OCI-LY3 (cell line): ENCODE results near the gene ZNF417.

Experiments
- H2AFZ ChIP-seq: fragments of 200-600, 300-600 bp; shearing (Covaris generic); 2 replicates; pipeline ENCODE4 v1.6.0; 2014; ENCODE audit warnings: antibody characterized with exemption, low read depth, low read length
- H3K27ac ChIP-seq: fragments of 200-600, 300-600 bp; sonication (generic); 2 replicates; pipeline ENCODE4 v1.5.1; 2014; ENCODE audit warnings: mild to moderate bottlenecking, low read length, moderate library complexity, mixed read lengths
- H3K27me3 ChIP-seq: fragments of 200-600, 300-600 bp; sonication (generic); 2 replicates; pipeline ENCODE4 v1.6.1; 2014; ENCODE audit warnings: low read depth, low read length, mixed read lengths
- H3K36me3 ChIP-seq: fragments of 200-600, 300-600 bp; sonication (generic); replicated peaks from 2 replicates; pipeline ENCODE3; 2014; ENCODE audit warnings: low read depth, low read length, mixed read lengths
- H3K4me1 ChIP-seq: fragments of 300-600, 200-600 bp; sonication (generic); 2 replicates; pipeline ENCODE4 v1.6.1; 2014; ENCODE audit warnings: low read length, mixed read lengths
- H3K4me2 ChIP-seq: fragments of 200-600, 300-600 bp; sonication (generic); 2 replicates; pipeline ENCODE4 v1.6.1; 2014; ENCODE audit warnings: low read length, mixed read lengths
- H3K4me3 ChIP-seq: fragments of 300-600, 200-600 bp; sonication (generic); 2 replicates; pipeline ENCODE4 v1.5.1; 2014; ENCODE audit warnings: antibody characterized with exemption, mild to moderate bottlenecking, low read length, moderate library complexity
- H3K79me2 ChIP-seq: fragments of 300-600, 200-600 bp; shearing (Covaris generic); 2 replicates; pipeline ENCODE4 v1.6.1; 2014; ENCODE audit warnings: mild to moderate bottlenecking, low read length, mixed read lengths
- H3K9ac ChIP-seq: fragments of 300-600, 200-600 bp; shearing (Covaris generic); 2 replicates; pipeline ENCODE4 v1.6.0; 2014; ENCODE audit warnings: mild to moderate bottlenecking, low read length, moderate library complexity
- H3K9me3 ChIP-seq: fragments of 200-600, 300-600 bp; shearing (Covaris generic); 2 replicates; pipeline ENCODE4 v1.6.1; 2014; ENCODE audit warnings: low read length, mixed read lengths; ENCODE audit not compliant: insufficient read depth
- H4K20me1 ChIP-seq: fragments of 200-600, 300-600 bp; sonication (generic); 2 replicates; pipeline ENCODE4 v1.6.1; 2016; ENCODE audit warnings: low read length, mixed read lengths; ENCODE audit not compliant: insufficient read depth
- EZH2phosphoT487 ChIP-seq: fragments of 200-600 bp; shearing (Covaris generic); IDR thresholded peaks from 2 replicates; pipeline ENCODE4 v1.6.1; 2018; ENCODE audit warnings: antibody characterized with exemption, mixed run types, low read depth
- TF ChIP-seq, protein P1 (sequence below): fragments of 200-600, 300-600 bp; sonication (generic); IDR thresholded peaks from 2 replicates; pipeline ENCODE4 v1.5.1; 2014; ENCODE audit warnings: antibody characterized with exemption, low read length, low read depth

Gene ZNF417

DNA sequence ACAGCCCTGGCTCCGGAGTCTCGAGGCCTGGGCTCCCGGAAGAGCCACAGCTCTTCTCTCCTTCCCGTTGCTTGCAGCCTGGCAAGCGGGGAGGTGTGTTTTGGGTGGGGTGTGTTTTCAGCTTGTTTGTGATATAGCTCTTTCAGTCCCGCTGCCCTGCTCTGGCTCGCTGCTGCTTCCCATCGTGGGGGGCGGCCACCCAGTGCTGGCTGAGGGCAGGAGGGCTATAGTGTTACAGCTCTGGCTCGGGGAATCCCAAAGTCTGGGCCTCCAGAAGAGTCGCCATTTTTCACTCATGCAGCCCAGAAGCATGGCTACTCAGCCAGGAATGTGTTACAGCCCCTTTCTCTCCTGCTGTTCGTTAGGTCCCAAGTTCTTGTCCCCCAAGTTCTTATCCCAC, 33.3 kb upstream of the ZNF417 start:
- Histone ChIP-seq H3K9ac (no peak overlapping the region), H3K27me3 (no peaks in the 10 kb centered on the region), H3K79me2 (peaks cover 25% of the 10 kb centered on the region), H3K36me3 (peaks cover 18% of the 10 kb centered on the region), H3K9me3 (peaks cover 41% of the 10 kb centered on the region), H3K4me3 (no peak overlapping the region), H3K4me2 (no peak overlapping the region), H2AFZ (no peak overlapping the region), H3K4me1 (peaks cover 9% of the 10 kb centered on the region), H3K27ac (no peak overlapping the region), H4K20me1 (no peaks in the 10 kb centered on the region)
- no peak for TF ChIP-seq EZH2phosphoT487
- TF ChIP-seq, protein P1, sequence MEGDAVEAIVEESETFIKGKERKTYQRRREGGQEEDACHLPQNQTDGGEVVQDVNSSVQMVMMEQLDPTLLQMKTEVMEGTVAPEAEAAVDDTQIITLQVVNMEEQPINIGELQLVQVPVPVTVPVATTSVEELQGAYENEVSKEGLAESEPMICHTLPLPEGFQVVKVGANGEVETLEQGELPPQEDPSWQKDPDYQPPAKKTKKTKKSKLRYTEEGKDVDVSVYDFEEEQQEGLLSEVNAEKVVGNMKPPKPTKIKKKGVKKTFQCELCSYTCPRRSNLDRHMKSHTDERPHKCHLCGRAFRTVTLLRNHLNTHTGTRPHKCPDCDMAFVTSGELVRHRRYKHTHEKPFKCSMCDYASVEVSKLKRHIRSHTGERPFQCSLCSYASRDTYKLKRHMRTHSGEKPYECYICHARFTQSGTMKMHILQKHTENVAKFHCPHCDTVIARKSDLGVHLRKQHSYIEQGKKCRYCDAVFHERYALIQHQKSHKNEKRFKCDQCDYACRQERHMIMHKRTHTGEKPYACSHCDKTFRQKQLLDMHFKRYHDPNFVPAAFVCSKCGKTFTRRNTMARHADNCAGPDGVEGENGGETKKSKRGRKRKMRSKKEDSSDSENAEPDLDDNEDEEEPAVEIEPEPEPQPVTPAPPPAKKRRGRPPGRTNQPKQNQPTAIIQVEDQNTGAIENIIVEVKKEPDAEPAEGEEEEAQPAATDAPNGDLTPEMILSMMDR, result no peak

DNA sequence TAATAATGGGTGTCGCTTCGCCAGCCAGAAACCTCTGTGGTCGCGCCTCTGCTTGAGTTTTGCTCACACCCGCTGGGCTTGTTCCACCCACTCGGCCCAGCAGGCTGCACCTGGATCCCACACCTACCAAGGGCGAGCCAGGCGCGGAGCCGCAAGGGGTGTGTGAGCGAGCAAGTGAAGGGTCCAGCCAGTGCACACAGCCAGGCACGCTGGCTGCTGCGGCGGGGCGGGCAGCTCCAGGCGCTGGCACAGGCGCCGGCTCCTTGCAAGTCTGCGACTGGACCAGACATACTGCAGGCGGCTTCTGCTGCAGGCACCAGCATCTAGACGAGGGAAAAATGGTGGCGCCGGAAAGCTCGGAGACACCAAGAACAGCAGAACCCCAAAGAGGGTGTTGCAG, 32.9 kb upstream of the ZNF417 start:
- TF ChIP-seq, protein P1, result no peak
- TF ChIP-seq EZH2phosphoT487, result no peak
- H3K9me3 ChIP-seq, result peaks cover 40% of the 10 kb centered on the region

DNA sequence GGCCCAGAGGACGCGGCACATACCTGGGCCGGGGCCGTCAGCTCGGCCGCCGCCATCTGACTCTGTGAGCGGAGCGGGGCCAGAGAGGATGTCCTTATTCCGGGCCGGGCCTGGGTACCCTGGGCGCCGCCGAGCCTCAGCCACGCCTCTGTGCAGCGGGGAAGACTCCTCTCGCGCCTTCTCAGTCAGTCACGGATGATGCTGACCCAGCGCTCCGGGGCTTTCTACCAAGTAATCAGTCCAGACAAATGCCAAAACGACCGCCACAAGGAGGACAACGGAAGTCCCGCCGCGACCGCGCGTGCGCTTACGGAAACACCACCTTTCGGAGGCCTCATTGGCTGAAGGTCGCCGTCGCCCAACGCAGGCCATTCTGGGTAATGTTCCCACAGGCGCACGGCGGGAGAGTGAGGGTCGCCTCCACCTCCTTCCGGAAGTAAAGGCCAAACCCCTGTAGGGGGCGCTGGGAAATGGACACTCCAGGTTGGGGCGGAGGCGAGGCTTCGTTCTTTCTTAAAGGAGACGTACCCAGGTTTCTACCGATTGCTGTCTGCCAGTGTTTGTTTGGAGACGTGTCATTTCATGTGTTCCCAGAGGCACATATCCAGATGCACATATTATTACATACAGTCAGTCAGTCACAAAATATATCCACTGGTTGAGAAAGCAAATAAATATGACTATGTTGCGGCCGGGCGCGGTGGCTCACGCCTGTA, 31.2 kb upstream of the ZNF417 start, which contains the start of gene ZNF256:
TSS of gene ZNF256 (minus strand) at position 288 of the 716 bp plus-strand sequence. CDS start at position 56, 232 bp downstream.
- no peaks in the 10 kb centered on the region for H3K27me3 ChIP-seq
- H3K36me3 ChIP-seq, result peaks cover 37% of the 10 kb centered on the region
- no peak for TF ChIP-seq EZH2phosphoT487
- TF ChIP-seq, protein P1, result peak; percentile 47
- H4K20me1 ChIP-seq, result no peaks in the 10 kb centered on the region
- peaks cover 46% of the 10 kb centered on the region for H3K9me3 ChIP-seq
- peak within 1 kb of the TSS; percentile 71 for H3K9ac ChIP-seq
- peak within 1 kb of the TSS; percentile 39; the same call in 1 of the 2 replicates for H2AFZ ChIP-seq
- H3K4me3 ChIP-seq, result peak within 1 kb of the TSS; percentile 90
- H3K79me2 ChIP-seq, result peaks cover 37% of the 10 kb centered on the region
- H3K27ac ChIP-seq, result no peak within 1 kb of the TSS
- peaks cover 9% of the 10 kb centered on the region for H3K4me1 ChIP-seq
- H3K4me2 ChIP-seq, result peak within 1 kb of the TSS; percentile 69

More for the DNA sequence above, 32.9 kb upstream of the ZNF417 start:
- no peaks in the 10 kb centered on the region for H3K27me3 ChIP-seq
- H3K4me3 ChIP-seq, result no peak overlapping the region
- H3K4me1 ChIP-seq, result peaks cover 9% of the 10 kb centered on the region
- peaks cover 20% of the 10 kb centered on the region for H3K36me3 ChIP-seq
- H3K27ac ChIP-seq, result no peak overlapping the region
- no peak overlapping the region for H2AFZ ChIP-seq
- no peaks in the 10 kb centered on the region for H4K20me1 ChIP-seq
- H3K9ac ChIP-seq, result no peak overlapping the region
- H3K79me2 ChIP-seq, result peaks cover 27% of the 10 kb centered on the region
- no peak overlapping the region for H3K4me2 ChIP-seq

DNA sequence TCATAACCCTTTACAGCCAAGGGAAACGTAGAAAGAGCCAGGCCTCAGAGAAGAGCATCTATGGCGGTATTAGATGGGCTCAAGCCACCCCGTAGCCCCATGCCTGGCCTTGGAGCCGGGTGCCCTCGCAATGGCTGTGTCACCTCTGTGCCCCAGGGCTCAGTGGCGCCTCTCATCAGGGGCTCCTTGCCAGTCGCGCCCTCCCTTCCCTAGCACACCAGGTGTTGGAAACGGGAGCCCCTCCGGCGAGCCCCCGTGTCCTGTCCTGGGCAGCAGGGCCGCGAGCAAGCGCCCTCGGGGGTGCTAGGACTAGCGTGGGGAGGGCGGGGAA, 30.7 kb upstream of the ZNF417 start:
- TF ChIP-seq, protein P1, result no peak
- no peak for TF ChIP-seq EZH2phosphoT487
- Histone ChIP-seq H3K9ac (peak overlapping the region; percentile 71), H4K20me1 (no peaks in the 10 kb centered on the region), H3K36me3 (peaks cover 42% of the 10 kb centered on the region), H3K79me2 (peaks cover 37% of the 10 kb centered on the region), H2AFZ (peak overlapping the region; percentile 39; the same call in 1 of the 2 replicates), H3K4me2 (peak overlapping the region; percentile 69), H3K27ac (no peak overlapping the region), H3K27me3 (no peaks in the 10 kb centered on the region), H3K9me3 (peaks cover 49% of the 10 kb centered on the region), H3K4me3 (peak overlapping the region; percentile 90), H3K4me1 (peaks cover 9% of the 10 kb centered on the region)
